DMS153 (cell line): ENCODE measurements around the gene C20orf141.

ENCODE experiments used
- DNase-seq: peaks from one replicate; lab custom pipeline; 2025; lab: John Stamatoyannopoulos, UW

Gene C20orf141

DNA sequence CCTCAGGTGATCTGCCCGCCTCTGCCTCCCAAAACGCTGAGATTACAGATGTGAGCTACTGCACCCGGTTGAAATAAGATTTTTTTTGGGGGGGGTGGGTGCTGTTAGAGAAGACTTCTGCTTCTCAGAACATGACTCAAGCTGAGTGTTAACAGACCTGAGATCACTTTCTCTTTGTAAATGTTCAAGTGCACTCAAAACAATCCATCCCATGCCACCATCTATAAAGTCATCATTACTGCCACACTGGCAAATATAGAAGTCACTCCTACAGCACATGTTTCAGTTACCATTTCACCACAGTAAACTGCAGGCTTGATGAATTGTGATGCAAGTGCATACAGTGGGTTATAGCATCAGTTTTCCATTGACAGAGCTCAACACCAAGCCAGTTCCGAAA lies 34.7 kb downstream of the C20orf141 start:
- no peak for DNase-seq

DNA sequence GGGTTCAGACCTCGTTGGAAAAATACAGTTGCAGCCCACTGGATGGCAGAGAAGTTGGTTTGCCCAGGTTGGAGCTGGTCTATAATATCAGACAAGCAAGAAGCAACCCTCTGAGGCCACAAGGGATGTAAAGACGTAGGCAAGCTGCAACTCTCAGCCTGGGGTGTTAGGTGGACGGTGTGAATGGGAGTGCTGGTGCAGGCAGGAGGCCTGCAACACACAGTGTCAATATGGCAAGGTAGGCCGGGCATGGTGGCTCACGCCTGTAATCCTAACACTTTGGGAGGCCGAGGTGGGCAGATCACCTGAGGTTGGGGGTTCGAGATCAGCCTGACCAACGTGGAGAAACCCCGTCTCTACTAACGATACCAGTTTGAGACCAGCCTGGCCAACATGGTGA lies 36.3 kb downstream of the C20orf141 start:
- no peak for DNase-seq

DNA sequence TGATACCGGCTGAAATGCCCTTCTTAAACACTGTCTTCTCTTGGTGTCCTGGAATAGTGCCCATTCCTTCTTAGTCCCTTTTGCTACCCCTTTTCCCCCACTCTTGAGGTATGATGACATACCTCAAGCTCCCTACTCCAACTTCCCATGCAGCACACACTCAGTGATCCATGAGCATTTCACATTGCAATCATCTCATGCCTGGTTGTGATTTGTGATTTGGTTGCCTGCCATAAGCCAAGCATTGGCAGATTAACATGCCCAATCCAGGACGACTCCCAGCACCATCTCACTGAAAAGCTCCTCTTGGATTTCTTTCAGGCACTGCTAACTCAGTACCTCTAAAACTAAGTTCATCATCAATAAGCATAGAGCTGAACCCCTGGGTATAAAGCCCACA lies 43.8 kb downstream of the C20orf141 start:
- DNase-seq: no peak

DNA sequence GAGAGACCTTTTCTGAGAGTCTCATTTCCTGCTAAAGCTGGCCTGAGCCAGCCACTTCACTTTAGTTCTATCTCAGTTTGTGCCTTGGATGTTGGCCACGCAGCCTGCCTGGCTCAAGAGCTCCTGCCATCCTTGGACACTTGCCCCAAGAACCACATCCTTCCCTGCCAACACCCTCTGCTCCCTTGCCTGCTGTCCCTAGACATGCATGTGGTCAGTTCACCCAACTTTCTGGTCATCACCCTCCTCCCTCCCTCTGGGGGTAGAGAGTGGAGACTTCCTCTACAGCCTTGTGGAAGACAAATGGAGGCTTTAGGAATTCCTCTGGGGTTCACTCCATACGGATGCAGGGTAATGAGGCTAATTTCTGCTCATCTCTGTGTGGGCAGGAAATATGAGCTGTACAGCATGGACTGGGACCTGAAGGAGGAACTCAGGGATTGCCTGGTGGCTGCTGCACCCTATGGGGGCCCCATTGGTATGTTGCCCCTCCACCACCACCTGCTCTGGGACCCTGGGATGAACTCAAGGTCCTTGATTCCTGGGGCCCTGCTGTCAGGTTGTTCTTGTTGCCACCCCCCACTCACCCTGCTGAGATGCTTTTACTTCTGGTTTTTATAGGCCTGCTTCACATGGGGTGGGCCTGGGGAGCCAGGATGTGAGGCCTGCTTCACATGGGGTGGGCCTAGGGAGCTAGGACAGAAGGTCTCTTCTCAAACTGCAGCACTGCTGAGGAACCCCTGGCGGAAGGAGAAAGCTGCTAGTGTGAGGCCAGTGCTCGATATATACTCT lies 44.7 kb downstream of the C20orf141 start:
- no peak for DNase-seq

DNA sequence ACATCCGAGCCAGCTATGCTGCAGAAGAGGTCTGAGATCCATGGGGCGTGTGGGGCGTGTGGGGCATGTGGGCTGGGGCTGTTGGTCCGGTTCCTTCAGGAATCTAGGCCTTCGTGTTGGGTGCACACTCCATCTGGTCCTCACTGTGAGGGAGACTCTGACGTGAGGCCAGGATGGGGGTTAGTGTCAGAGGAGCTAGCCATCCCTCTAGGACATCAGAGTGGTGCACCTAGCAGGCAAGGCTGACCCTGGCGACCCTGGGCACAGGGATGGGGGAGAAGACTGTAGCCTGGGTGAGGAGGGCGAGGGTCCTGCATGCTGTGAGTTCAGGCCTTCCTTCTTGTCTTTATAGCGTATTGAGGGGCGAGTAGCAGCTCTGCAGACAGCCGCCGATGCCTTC lies 49.8 kb downstream of the C20orf141 start:
- no peak for DNase-seq

DNA sequence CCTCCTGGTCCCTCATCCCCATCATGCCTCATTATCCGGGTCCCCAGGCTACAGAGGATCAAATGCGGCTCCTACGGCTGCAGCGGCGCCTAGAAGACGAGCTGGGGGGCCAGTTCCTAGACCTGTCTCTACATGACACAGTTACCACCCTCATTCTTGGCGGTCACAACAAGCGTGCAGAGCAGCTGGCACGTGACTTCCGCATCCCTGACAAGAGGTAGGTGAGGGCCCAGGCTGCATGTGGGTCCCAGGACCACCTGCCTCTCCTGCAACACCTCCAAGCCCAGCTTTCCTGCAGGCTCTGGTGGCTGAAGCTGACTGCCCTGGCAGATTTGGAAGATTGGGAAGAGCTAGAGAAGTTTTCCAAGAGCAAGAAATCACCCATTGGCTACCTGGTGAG lies 50.3 kb downstream of the C20orf141 start:
- no peak for DNase-seq
